Activated CD4-positive, alpha-beta T cell treated with anti-CD3 and anti-CD28 coated beads for 1 hour (primary cell): Measurements from ENCODE around the gene FN3KRP.
"Not testable (repeated sequence)": the region's sequence is repeated elsewhere in the genome, so short reads cannot be mapped to it uniquely, and the experiment has no call there.

Experiments used
- DNase-seq: peaks from one replicate; pipeline ENCODE4 v3.0.0-alpha.2; 2020

FN3KRP gene

DNA sequence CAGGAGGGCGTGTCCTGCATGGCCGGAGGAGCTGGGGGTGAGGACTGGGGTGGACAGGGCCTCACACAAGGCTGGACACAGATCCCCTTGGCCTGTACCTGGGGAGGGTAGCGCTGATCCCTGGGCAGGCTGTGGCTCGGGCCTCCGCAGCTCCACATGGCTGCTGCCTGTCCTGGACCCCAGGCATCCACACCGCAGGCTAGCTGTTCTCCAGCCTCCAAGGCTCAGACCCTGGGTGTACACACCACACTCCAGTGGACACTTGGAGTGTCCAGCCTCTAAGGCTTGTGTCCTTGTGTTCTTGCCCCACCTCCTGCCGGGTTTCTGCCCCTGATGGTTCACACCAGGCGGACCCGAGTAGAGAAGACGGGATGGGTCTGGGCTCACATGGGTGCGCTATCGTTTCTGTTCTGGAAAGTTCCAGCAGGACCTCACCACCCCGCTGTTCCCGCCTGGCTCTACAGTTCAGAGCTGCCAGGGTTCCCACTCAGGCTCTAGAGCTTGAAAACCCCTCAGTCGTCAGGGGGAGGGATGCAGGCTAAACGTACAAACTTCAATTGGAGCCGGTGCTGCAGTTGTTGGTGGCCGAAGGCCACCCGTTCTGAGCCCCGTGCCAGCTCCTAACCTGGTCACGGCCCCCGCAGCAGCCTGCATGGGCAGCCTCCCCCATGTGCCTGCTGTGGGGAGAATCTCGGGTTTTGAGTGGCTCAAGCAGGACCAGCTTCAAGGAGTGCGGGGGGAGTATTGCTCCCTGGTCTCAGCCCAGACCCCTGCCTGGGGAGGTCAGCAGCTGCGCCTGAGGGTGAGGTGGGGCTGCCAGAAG, 6.6 kb upstream of the FN3KRP start:
- DNase-seq = no peak

DNA sequence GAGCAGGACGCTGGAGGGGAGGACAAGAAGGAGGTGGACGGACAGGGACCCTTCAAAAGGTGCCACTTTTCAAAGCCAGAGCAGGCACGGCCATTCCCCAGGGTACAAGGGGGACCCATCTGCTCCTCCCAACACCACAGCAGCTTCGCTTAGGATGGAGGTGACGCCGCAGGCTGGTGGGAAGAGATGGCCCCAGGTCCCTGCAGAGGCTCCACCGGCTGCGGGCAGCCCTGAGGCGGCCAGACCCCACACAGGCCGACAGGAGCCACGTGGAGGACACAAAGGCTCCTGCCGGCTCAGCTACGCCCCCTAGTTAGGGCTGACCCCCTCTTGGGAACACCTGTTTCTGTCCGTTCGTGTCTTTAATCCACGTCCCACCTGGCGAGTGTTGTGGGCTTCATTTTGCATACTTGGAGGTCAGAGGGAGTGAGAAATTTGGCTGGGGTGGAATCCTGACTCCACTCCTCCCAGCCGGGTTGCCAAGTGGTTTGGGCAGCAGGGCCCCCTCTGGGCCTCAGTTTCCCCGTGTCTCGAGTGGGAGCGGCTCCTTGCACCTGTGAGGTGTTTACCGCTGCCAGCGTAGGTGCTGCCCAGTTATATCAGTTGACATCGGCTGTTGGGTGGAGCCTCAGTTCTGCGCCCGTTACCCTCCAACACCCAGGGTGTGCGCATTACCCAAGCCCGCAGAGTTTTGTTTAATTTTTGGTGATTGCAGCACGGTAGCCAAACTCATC, 5.8 kb upstream of the FN3KRP start:
- DNase-seq = no peak

DNA sequence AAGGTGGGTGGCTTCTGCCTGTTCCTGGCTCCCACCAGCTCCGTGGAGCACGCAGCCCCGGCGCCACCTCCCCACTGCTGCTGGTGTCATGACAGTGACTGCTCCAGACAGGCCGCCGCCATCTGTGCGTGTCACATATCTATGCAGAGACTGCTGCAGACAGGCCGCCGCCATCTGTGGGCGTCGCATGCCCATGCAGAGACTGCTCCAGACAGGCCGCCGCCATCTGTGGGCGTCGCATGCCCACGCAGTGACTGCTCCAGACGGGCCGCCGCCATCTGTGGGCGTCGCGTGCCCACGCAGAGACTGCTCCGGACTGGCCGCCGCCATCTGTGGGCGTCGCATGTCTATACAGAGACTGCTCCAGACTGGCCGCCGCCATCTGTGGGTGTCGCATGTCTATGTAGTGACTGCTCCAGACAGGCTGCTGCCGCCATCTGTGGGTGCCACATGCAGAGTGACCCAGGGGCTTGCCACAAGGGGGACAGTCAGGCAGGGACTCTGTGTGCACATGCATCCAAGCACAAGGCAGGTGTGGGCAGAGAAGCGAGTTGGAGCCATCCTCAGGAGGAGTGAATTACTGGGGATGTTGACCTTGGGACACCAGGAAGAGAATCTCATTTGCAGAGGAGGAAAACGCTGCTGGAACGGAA, 3.3 kb upstream of the FN3KRP start:
- DNase-seq = no peak

DNA sequence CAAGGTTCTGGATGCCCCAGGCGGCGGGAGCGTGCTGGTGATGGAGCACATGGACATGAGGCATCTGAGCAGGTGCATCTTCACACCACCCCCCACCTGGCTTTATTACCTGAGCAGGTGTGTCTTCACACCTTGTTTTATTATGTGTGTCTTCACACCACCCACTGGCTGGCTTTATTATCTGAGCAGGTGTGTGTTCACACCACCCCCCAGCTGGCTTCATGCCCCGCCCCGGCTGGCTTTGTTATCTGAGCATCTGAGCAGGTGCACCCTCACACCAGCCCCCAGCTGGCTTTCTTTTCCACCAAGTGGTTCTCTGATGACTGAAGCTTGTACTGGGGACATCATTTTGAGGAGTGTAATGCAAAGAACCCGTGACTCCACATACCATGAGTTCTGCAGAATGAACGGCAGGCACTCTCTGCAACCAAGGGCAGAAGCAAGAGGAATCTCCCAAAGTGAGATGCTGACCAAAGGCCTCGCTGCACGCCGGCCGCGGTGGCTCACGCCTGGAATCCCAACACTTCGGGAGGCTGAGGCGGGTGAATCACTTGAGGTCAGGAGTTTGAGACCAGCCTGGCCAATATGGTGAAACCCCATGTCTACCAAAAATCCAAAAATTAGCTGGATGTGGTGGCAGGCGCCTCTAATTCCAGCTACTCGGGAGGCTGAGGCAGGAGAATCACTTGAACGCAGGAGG, 2.6 kb downstream of the FN3KRP start:
- DNase-seq = no peak

DNA sequence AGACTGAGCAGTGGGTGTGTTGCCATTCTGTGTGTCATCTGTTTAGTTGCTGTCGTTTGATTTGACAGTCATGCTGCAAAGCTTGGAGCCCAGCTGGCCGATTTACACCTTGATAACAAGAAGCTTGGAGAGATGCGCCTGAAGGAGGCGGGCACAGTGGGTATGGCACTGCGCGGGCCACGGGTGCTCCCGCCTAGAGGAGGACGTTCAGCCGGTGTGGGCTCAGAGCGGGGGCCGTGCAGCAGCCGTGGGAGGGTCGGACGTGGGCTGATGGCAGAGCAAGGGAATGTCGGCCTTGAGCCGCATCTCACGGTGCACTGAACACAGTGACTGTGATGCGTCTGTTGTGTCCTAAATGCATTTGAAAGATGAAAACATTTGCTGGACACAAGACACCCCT, 3.7 kb downstream of the FN3KRP start:
- DNase-seq = no peak

DNA sequence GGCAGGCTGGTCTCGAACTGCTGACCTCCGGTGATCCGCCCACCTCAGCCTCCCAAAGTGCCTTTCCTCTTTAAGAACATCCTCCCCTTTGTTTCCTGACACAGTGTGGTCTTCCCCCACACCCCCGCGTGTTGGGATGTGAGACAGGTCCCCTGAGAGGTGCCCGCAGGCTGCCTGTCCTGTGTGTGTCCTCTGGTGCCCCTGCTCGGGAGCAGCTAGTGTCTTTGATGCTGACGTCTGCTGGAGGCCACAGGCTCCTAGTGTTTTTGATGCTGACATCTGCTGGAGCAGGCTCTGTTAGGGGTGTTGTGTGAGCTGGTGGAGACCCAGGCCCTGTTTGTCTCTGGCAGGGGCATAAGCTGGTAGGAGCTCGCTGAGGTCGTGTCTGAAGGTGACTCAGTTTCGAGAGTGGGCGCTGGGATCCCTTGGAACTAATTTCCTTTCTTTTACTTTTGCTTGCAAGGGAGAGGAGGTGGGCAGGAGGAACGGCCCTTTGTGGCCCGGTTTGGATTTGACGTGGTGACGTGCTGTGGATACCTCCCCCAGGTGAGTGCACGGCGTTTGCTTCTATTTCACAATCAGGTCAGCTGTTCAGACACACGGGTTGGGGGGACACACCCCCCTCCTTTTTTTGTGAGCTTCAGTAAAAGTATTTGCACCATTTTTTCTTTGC, 6.0 kb downstream of the FN3KRP start:
- DNase-seq = no peak

DNA sequence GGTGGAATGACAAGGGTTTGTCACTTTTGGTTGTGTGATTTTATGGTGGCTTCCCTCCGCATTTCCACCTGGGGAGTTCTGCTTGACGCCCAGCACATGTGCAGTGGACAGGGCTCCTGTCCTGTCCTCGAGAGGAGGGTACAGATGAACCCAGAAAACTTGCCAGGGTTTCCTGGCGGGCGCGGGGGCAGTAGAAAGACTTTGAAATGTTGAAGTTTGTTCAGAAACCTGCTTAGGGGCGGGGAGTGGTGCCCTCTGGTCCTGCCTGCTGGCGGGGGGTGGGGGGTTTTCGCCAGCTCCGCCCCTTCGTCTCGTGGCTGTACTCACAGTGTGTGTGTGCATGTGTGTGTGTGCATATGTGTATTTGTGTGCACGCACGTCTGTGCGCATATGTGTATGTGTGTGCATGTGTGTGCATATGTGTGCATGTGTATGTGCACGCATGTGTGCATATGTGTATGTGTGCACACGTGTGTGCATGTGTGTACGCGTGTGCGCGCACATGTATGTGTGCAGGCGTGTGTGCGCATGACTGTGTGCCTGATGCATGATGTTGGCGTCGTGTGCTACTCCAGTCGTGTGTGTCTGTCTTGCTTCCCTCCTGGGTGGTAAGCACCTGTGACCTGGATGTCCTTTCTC, 6.8 kb downstream of the FN3KRP start:
- no peak for DNase-seq

DNA sequence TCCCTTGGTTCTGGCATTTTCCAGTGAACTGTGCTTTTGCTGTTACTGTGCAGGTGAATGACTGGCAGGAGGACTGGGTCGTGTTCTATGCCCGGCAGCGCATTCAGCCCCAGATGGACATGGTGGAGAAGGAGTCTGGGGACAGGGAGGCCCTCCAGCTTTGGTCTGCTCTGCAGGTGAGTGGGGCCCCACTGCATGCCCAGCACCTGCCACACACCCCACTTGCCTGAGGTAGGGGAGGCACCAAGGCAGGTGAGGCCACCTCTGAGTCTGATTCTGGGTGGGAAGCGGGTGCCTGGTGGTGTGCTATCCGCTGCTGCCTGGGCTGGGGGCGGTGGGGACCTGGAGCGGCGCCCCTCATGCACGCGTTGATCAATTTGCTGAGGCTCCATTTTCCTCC, 9.9 kb downstream of the FN3KRP start:
- no peak for DNase-seq

DNA sequence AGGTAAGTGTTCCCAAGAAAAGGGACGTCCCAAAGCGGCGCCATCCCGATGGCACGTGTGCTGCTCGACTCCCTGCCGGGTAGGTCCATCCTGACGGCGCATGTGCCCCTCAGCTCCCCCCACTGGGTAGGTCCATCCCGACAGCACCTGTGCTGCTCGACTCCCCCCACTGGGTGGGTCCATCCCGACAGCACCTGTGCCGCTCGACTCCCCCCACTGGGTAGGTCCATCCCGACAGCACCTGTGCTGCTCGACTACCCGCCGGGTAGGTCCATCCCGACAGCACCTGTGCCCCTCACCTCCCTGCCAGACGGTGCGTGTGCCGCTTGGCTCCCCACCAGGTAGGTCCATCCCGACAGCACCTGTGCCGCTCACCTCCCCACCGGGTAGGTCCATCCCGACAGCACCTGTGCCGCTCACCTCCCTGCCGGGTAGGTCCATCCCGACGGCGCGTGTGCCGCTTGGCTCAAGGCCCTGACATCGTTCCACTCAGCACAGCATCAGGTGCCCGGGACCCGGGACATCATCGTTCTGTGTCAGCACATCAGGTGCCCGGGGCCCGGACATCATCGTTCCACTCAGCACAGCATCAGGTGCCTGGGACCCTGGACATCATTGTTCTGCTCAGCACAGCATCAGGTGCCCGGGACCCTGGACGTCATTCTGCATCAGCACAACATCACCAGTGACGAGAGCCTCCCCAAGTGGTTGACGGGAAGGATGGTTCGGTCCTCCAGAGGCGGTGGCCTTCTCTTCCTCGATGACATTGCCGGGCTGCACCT, 13.2 kb downstream of the FN3KRP start:
- DNase-seq = no peak

DNA sequence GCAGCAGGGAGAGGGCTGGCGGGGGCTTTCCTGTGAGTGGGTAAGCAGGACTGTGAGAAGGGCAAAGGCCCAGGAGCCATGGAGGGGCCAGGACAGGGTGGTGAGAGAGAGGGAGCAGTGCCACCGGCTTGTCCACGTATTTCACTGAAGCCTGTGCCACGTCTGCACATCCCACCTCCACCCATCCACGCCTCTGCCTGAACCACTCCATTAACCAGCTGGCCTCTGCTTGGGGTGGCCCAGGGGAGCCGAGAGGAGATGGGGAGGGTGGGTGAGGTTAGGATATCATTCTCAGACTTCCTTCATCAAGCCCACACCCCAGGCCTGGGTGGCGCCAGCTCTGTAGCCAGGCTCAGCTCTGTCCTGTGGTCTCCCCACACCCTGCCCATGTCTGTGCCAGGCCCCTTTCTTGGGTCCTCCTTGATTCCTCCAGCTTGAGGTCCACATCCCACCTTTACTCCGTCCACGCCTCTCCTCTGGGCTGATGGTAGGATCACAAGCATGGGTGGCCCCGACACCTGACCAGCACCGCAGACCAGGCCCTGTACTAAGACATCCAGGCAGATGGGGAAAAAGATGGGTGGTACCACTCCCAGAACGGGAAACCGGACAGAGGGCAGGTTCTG, 15.7 kb downstream of the FN3KRP start:
- DNase-seq = no peak

DNA sequence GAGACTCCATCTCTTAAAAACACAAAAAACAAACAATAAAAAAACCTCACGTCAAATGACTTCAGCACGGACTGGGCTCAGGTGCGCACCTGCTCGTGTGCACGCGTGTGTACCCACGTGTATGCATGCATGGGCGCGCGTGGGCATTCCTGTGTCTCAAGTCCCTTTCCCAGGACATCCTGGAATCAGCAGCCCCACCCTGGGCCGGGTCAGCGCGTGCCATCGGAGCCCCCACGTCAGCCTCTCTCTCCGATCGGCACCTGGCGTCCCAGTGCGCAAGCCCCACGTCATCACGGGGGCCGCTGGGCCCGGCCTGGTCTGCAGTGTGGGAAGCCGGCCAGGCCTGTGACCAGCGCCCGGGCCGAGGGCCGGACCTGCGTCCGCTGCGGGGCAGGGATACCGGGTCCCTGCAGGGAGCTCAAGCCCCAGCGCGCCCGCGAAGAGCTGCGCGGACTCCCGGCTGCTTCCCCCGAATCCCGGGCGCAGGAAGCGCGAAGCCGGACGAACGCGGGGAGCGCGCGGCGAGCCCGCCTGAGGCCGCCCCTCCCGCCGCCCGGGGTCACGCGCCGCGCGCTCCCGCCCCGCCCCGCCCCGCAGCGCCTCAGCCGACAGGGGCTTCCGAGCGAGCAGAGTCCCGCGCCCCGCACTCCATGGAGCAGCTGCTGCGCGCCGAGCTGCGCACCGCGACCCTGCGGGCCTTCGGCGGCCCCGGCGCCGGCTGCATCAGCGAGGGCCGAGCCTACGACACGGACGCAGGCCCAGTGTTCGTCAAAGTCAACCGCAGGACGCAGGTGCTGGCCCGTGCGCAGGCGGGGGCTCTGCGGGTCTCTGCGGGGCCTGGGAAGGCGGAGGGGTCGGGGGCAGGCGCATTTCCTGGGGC, 18.7 kb downstream of the FN3KRP start, which contains the start of gene FN3K:
TSS of gene FN3K (plus strand) at position 629 of the 880 bp plus-strand sequence. CDS start at position 651, 22 bp downstream.
- DNase-seq = no peak

DNA sequence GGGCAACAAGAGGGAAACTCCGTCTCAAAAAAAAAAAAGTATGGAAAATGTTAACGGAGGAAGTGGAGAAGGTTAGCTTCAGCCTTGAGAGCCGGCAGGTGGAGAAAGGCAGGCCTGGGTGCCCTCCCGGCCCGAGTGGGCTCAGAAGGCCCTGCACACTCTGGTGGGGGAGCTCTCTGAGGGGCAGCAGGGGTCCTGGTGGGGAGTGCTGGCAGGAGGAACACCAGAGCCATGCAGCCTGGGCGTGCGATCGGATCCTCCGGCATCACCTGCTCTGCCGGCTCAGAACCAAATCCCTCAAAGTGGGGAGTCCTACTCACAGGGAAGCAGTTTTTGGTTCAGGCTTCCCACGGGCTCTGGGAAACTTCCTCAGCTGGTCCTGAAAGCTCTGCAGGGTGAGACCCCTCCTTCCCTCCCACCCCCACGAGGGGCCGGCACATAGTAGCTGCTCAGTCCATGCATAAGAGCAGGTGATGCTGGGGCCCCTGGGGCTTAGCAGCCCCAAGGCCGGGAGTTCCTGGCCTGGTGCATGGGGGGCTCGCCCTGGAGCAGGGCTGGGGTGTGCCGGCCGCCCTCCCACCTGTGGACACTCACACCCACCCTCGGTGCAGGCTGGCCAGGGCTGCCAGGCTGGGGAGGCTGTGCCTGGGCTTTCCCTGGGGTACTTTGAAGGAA, 20.1 kb downstream of the FN3KRP start:
- DNase-seq = no peak

DNA sequence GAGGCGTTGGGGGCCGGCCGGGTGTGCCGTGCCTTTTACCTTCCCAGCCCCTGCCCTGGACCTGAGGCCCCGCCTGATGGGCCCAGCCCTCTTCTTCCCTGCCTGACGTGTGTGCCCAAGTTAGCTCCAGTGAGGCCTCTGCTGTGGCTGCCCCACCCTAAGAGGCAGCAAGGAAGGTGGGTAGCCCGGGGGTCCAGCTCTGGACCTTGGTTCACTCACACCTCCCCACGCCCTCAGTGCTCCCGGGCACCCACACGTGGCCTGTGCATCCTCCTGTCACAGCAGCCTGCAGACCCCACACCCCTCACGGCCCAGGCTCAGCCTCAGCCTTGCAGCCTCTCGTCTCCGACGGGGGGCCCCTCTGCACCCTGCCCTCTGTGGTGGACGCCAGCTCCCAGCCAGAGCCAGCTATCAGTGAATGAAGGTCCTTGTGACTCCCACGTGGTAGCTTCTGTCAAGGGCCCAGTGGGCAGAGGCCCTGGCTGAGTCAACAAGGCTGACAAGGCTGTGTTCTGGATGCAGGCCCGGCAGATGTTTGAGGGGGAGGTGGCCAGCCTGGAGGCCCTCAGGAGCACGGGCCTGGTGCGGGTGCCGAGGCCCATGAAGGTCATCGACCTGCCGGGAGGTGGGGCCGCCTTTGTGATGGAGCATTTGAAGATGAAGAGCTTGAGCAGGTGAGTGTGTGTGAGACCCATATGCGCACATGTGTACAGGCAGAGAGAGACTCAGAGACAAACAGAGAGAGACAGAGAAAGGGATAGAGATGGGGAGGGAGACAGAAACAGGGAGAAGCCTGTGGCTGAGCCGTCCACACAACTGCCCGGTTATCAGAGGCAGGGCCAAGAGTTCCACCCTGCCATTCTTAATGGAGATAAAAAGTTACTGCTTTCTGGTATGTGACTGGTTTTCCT, 21.7 kb downstream of the FN3KRP start:
- no peak for DNase-seq

DNA sequence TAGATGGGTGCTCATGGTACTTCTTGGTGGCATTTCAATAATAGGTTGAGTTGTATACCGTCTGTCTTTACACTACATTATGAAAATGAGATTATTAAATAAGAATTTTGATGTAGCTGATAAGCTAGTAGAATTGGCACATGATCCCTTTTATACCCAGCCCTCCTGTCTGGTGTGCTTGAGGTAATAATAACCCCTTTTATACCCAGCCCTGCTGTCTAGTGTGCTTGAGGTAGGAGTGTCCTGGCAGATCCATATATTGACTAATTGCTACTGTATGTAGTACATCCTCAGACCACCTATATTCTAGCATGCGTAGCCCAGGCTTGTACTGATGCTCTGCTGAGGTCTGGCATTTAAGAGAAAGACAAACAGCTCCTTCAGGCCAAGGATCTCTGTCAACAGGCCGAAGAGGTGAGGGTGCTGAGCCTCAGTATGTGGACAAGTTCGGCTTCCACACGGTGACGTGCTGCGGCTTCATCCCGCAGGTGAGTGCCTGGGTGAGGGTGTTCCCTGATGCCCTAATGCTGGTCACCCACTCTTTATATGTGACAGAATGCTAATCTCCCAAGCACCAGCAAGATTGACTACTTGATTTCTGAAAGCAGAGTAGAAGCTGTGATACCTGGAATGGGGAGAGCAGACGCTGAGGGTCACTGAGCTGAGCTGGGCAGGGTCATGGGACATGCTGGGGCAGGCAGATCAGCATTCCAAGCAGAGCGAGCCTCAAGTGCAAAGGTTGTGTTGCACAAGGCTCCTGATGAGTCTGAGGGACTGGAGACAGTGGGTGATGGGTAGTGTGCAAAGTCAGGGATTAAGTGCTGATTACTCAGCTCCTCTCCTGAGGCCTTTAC, 24.6 kb downstream of the FN3KRP start:
- DNase-seq = no peak

DNA sequence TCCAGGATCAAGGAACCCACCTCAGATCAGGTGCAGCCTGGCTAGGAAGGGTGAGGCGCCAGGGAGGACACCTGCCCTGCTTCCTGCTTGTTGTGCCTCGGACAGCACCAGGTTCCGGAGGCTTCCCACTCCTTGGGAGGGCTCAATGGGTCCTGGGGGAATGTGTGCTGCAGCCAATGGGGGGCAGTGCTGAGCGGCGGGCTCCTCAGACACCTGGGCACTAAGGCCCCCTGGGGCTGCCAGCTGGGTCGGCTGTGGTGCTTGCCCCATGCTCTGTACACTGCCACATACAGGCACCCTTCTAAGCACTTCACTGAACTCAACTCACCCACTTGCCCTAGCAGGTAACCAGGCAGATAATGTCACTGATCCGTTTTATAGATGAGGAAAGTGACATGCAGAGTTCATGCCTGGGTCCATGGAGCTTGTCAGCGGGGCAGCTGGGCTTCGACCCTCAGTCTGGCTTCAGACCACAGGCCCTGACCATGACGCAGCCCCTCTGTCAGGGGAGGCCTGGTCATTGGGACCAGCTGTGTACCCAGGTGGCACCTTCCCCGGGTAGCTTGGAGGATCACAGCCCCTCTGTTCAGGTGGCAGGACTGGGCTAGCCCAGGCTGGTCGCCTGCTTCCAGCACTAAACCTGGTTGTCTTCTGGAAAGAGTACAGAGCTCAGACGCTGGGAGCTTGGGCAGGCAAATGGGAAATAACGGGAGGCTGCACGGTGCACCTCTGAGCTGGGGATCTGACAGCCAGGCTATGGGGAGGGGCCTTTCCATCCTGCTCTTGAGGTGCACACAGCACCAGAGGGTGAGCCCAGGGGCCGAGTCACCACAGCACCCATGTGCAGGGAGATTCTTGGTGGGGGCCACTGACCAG, 27.1 kb downstream of the FN3KRP start:
- no peak for DNase-seq

DNA sequence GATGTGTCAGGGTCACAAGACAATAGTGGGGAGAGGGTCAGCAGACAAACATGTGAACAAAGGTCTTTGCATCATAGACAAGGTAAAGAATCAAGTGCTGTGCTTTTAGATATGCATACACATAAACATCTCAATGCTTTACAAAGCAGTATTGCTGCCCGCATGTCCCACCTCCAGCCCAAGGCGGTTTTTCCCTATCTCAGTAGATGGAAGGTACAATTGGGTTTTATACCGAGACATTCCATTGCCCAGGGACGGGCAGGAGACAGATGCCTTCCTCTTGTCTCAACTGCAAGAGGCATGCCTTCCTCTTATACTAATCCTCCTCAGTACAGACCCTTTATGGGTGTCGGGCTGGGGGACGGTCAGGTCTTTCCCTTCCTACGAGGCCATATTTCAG, 28.2 kb downstream of the FN3KRP start:
- DNase-seq = not testable (repeated sequence)
